Heart right ventricle (tissue), 16 donors: ENCODE data around the gene ZACN. TPM values are rescaled to one million over a fixed set of nuclear protein-coding genes. Genes with fewer than 3 reads are reported as not detected.

Source experiments
- ATAC-seq, 8 donors: fragments of 200-7000 bp; cut with Tn5 transposase; one replicate each; pipeline ENCODE4 v1.9.1; 2020; ENCODE audit warnings: mild to moderate bottlenecking in 8 of 8, moderate library complexity in 8 of 8, moderate number of reproducible peaks in 1 of 8
- DNase-seq, 2 donors: peaks; one replicate each; pipeline ENCODE4 v3.0.0-alpha.2; 2020
- H3K27ac ChIP-seq, 10 donors: fragments of 200-600 bp; sonication (generic) in 2 of 10; one replicate each; pipeline versions ENCODE4 v1.5.0 to v1.8.0; 2020 to 2022; ENCODE audit warnings: mild to moderate bottlenecking in 3 of 10
- H3K27me3 ChIP-seq, 7 donors: fragments of 200-600 bp; one replicate each; pipeline ENCODE4 v1.8.0; 2021 to 2022; ENCODE audit warnings: mild to moderate bottlenecking in 2 of 7
- H3K36me3 ChIP-seq, 9 donors: fragments of 200-600 bp; sonication (generic) in 1 of 9; one replicate each; pipeline versions ENCODE4 v1.5.0 to v1.8.0; 2020 to 2022; ENCODE audit warnings: mild to moderate bottlenecking in 2 of 9
- H3K4me1 ChIP-seq, 9 donors: fragments of 200-600 bp; sonication (generic) in 1 of 9; one replicate each; pipeline versions ENCODE4 v1.5.0 to v1.8.0; 2020 to 2022; ENCODE audit warnings: mild to moderate bottlenecking in 4 of 9
- H3K4me3 ChIP-seq, 10 donors: fragments of 200-600 bp; sonication (generic) in 2 of 10; one replicate each; pipeline versions ENCODE4 v1.5.0 to v1.8.0; 2020 to 2022; ENCODE audit warnings: mild to moderate bottlenecking in 7 of 10, moderate library complexity in 2 of 10
- H3K9me3 ChIP-seq, 11 donors: fragments of 200-600 bp in 10 of 11; sonication (generic) in 2 of 11; one replicate each; pipeline versions ENCODE4 v1.5.0 to v1.8.0; 2013 to 2022; ENCODE audit warnings: mild to moderate bottlenecking in 2 of 11, control low read depth in 1 of 11, moderate library complexity in 1 of 11
- WGBS, 2 donors: extraction: QIAGEN DNeasy Blood & Tissue Kit; methylation state at CpG; one replicate each; pipeline ENCODE4 v1.1.7; 2013; ENCODE audit warnings: inconsistent platforms in 1 of 2; 5-methylcytosine and 5-hydroxymethylcytosine counted together
- intact Hi-C, 10 donors: fragments of 100-400 bp; cut with DNase I; formaldehyde crosslinking; loops; one replicate each; pipeline versions ENCODE4 v1.11.1 to v1.14.2; 2022
- polyA plus RNA-seq, 2 donors: library from polyadenylated mRNA; stranded (reverse); fragments of 200-250 nt; gene quantifications; one replicate each; pipeline ENCODE4 v1.2.3, GENCODE V29; 2013
- total RNA-seq, 10 donors: library from RNA; stranded (reverse); fragmentation: NEBNext Ultra II Directional in 3 of 10; extraction: Animal tissue kit (Norgen Biotek cat#: 25700) in 3 of 10; gene quantifications; one replicate each; pipeline versions ENCODE4 v1.2.1 to v1.2.4, GENCODE V29; 2021 to 2023
- TF ChIP-seq, protein P1 (sequence below), 9 donors: fragments of 200-600 bp; sonication (generic) in 2 of 9; IDR thresholded peaks; one replicate each; pipeline versions ENCODE4 v1.5.0 to v1.8.0; 2021 to 2022; ENCODE audit warnings: antibody characterized with exemption in 9 of 9, mild to moderate bottlenecking in 5 of 9, moderate library complexity in 1 of 9
- donor health status: Arrhythmogenic right ventricular cardiomyopathy.
- donor health status: ischemic (EF 13 %, LVEDD 7.1; RV severe dilation, severe dysfunction).
- donor health status: healthy with polysubstance abuse.
- donor health status: DM: no; HTN: yes; CAD: no.
- donor health status: DM: no; HTN: no; CAD: no.
- donor health status: ischemic (EF 25% LVEDD 6.9; RV normal size, moderate dysfunction).
- donor health status: ischemic (EF 25% LVEDD 5.7; RV mildly dilated, moderate dysfunction).
- donor health status: healthy.
- donor health status: DM: yes; HTN: yes; CAD: no.
- donor health status: Ischemic cardiomyopathy.
- donor health status: ischemic (EF 35%, LVEDD 5.7; RV mildly dilated, moderate dysfunction).
- donor health status: nonischemic (EF 11% LVEDD 7.7; RV severe dilation, severe dysfunction).
- donor health status: DM: yes; HTN: yes; CAD: no.
- donor health status: PGD.
- donor health status: ischemic (EF 29% LVEDD 5.4; RV normal size, mild dysfunction).
- donor health status: nonischemic (EF 23%, LVEDD 6.1; RV moderate dilation, normal function).

Gene ZACN
- total and polyA plus RNA-seq, 12 donors: 1.1 to 1.6 TPM; not detected in 10

DNA sequence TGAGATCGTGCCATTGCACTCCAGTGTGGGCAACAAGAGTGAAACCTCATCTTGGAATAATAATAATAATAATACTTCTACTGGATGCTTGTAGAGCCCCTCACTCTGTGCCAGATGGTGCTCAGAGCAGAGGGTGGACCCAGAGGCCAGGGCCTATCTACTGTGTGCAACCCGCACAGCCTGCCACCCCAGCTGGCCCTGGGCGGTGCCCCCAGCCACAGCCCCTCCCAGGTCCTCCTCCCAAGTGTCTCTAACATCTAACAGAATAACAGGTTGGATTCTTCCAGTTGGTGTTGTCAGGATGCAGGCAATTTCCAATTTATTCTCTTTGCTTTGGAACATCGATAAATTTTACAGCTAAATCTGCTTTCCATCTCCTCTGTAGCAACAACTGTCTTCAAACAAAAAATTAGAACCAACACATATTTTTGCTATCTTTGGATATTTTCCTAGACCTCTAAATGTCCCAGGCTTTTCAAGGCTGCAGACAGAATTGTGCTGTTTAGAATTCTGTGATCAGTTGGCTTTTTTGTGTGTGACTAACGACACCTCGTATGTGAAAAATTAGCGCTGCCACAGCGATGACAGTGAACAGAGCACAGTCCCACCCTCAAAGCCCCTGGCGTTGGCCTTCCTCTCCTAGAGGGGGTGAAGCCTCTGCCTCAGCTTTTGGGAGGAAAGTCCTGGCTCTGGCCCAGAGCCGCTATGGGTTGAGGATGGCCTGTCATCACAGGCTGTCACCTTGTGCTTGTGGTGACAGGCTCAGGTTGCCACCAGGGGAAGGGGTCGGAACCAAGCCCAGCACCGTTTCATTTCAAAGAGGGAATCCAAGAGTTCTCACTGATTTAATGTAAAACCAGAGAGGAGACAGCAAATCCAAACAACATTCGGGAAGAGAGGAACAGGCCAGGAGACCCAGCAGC, 44.3 kb upstream of the ZACN start:
- no peaks in the 10 kb centered on the region for H3K27me3 ChIP-seq
- ATAC-seq: no peak
- peaks cover 0 to 12% (median 2%) of the 10 kb centered on the region in 9 donors for H3K4me1 ChIP-seq
- intact Hi-C loops: no loop called here
- no peak for DNase-seq
- peaks cover 0 to 25% (median 12%) of the 10 kb centered on the region in 9 donors for H3K36me3 ChIP-seq
- no peaks in the 10 kb centered on the region for H3K9me3 ChIP-seq
- no peak overlapping the region for H3K4me3 ChIP-seq
- TF ChIP-seq, protein P1, sequence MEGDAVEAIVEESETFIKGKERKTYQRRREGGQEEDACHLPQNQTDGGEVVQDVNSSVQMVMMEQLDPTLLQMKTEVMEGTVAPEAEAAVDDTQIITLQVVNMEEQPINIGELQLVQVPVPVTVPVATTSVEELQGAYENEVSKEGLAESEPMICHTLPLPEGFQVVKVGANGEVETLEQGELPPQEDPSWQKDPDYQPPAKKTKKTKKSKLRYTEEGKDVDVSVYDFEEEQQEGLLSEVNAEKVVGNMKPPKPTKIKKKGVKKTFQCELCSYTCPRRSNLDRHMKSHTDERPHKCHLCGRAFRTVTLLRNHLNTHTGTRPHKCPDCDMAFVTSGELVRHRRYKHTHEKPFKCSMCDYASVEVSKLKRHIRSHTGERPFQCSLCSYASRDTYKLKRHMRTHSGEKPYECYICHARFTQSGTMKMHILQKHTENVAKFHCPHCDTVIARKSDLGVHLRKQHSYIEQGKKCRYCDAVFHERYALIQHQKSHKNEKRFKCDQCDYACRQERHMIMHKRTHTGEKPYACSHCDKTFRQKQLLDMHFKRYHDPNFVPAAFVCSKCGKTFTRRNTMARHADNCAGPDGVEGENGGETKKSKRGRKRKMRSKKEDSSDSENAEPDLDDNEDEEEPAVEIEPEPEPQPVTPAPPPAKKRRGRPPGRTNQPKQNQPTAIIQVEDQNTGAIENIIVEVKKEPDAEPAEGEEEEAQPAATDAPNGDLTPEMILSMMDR (IDR thresholded peaks at IDR 0.05): no peak
- H3K27ac ChIP-seq: no peak overlapping the region
- 74 to 83% methylated on average over 13 of the region's 13 CpGs for WGBS, 2 donors

DNA sequence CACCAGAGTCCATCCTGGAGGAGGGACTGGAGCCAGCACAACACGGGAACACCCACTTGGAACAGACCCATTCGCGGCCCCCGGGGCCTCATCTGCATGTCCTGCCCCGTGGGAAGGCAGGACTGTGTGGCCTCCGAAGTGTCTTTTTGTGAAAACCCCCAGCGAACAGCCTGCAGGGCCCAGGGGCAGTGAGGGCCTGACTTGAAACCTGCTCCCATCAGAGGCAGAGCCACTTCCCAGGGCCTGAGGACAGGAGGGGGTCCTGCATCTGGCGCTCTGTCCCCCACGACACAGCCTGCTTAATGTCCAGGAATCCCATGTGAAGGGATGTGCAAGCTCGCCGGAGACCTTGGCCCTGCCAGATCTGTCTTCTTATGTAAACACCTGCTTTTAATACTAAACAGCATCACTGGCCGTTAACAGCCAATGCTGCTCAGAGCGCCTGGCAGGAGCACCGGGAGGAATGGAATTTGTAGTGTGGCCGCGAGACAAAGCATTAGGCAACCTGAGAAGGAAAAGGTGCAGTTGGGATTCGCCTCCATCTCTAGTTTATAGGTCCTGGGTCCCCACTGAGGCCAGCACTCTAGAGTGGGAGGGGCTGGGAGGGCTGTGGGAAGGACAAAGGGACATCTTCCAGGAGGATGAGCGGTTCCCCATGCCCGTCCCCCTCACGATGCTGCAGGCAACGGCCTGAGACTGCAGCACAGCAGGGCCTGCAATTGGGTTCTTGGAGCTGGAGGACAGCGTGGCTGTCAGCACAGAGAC, 42.3 kb upstream of the ZACN start:
- intact Hi-C loops: no loop called here

DNA sequence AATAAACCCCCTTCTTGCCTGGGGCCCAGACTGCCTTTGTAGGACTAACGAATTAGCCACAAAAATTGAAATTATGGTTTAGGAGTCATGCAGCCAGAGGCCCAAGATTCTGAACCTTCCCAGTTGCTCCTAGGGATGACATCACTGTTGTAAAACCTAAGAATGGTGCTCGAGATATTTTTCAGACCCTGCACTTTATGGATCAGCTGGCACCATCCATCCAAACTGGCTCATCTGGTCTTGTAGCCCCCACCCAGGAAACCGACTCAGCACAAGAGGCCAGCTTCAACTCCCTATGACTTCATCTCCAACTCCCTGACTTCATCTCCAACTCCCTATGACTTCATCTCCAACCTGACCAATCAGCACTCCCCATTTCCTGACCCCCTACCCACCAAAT, 40.9 kb upstream of the ZACN start:
- H3K4me1 ChIP-seq: peaks cover 0 to 8% (median 0%) of the 10 kb centered on the region in 9 donors
- H3K27me3 ChIP-seq: no peaks in the 10 kb centered on the region
- intact Hi-C loops: no loop called here
- ATAC-seq: no peak
- TF ChIP-seq, protein P1 (IDR thresholded peaks at IDR 0.05): no peak
- 84 to 85% methylated on average over 3 of the region's 3 CpGs for WGBS, 2 donors
- no peak overlapping the region for H3K4me3 ChIP-seq
- no peak for DNase-seq
- no peaks in the 10 kb centered on the region for H3K9me3 ChIP-seq
- no peak overlapping the region for H3K27ac ChIP-seq
- peaks cover 4 to 58% (median 43%) of the 10 kb centered on the region in 9 donors for H3K36me3 ChIP-seq

More for the DNA sequence above, 42.3 kb upstream of the ZACN start:
- Histone ChIP-seq H3K36me3 (peaks cover 0 to 45% (median 31%) of the 10 kb centered on the region in 9 donors), H3K4me3 (no peak overlapping the region), H3K27ac (no peak overlapping the region), H3K27me3 (no peaks in the 10 kb centered on the region), H3K9me3 (no peaks in the 10 kb centered on the region), H3K4me1 (peaks cover 0 to 8% (median 0%) of the 10 kb centered on the region in 9 donors)
- WGBS, 2 donors: 47 to 50% methylated on average over 22 of the region's 22 CpGs
- ATAC-seq (peak in 5 of 8 donors; percentile 26 to 54 (median 35)), DNase-seq (no peak)
- TF ChIP-seq, protein P1 (IDR thresholded peaks at IDR 0.05): no peak

DNA sequence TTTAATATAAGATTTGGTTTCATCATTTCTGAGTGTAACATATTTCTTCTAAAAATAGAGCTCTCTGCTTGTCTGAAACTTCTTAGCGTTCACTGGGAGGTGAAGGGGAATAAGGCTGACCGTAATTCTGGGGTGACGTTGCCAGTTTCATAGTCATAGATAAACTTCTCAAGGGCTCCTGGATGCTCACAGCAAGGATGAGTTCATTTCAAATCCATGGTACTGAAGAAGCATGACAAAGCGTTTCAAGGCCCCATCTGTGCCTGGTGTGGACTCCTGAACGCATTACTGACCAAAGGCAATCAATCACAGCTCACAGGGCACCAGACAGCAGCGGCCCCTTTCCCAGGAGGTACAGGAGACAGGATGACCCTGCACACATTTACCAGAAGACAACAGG, 39.9 kb upstream of the ZACN start:
- 71 to 77% methylated on average over 6 of the region's 6 CpGs for WGBS, 2 donors
- H3K36me3 ChIP-seq: peaks cover 4 to 69% (median 54%) of the 10 kb centered on the region in 9 donors
- TF ChIP-seq, protein P1 (IDR thresholded peaks at IDR 0.05): no peak
- no peak for ATAC-seq
- intact Hi-C loops: no loop called here
- no peak overlapping the region for H3K27ac ChIP-seq
- H3K4me3 ChIP-seq: no peak overlapping the region
- DNase-seq: no peak
- H3K27me3 ChIP-seq: no peaks in the 10 kb centered on the region
- no peaks in the 10 kb centered on the region for H3K9me3 ChIP-seq
- H3K4me1 ChIP-seq: peaks cover 0 to 8% (median 0%) of the 10 kb centered on the region in 9 donors
